GM23248 (cell line): ENCODE data around the gene POM121C.
"Not testable (repeated sequence)": the region's sequence is repeated elsewhere in the genome, so short reads cannot be mapped to it uniquely, and the experiment has no call there.

ENCODE experiments used
- EZH2 ChIP-seq: fragments of 200-600 bp; sonication (generic); IDR thresholded peaks from 2 replicates; pipeline ENCODE4 v1.6.1; 2018; ENCODE audit warnings: antibody characterized with exemption, mild to moderate bottlenecking; ENCODE audit not compliant: insufficient read depth, poor library complexity, severe bottlenecking
- EZH2phosphoT487 ChIP-seq: fragments of 200-600 bp; sonication (generic); IDR thresholded peaks from 2 replicates; pipeline ENCODE4 v1.6.1; 2018; ENCODE audit warnings: antibody characterized with exemption, moderate library complexity, mild to moderate bottlenecking, low read depth; ENCODE audit not compliant: insufficient read depth

DNA sequence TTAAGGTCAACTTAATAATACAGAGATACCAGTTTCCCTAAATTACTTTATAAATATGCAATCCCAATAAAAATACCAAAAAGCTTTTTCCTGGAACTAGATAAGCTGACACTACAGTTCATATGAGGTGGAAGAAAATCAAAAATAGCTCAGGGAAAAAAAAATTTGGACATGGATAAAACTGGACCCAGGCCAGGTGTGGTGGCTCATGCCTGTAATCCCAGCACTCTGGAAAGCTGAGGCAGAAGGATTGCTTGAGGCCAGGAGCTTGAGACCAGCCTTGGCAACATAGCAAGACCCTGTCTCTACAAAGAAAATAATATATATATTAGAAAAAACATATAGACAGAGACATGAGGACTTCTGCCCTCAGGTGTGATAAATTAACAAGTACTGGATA lies 8.6 kb downstream of the POM121C start:
- TF ChIP-seq EZH2, EZH2phosphoT487: not testable (repeated sequence)
